ENCODE data around the gene NTM.
A peak's percentile ranks its signal among the peaks of the same experiment; 100 is the strongest.

NTM gene

GRCh38 chr11:131656179-131656838 is 285.9 kb downstream of the NTM start:
- no peak for DNase-seq

GRCh38 chr11:131656839-131657211 is 286.4 kb downstream of the NTM start:
- DNase-seq, result no peak

DNA sequence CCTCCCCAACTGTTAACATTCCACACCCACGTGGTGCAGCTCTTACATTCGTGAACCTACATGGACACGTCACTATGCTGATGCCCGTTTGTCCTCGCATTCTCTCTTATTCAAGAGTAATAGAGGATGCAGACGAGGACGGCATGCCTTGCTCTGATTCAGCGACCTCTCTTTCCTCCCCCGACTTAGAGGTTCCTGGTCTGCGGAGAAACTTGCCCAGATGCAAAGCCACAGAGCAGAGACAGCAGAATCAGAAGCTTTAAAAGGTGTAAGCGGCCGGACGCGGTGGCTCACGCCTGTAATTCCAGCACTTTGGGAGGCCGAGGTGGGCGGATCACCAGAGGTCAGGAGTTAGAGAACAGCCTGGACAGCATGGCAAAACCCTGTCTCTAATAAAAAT is 288.0 kb downstream of the NTM start:
- no peak for DNase-seq

DNA sequence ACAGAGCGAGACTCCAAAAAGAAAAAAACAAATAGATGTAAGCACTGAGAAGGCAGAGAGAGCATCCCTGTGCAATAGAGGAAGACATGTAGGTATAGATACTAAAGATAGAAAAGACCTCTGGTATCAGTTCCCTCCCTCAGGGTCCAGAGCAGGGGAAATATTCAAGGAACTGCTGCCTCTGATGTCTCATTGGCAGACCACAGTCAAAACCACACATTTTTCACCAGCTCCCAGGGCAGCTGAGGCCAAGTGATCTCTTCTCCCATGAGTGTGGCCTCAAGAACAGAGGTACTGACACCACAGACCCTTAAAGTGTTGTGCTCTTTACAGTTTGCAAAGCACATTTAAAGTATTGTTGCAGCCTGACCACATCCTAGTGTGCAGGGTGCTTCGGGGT is 288.5 kb downstream of the NTM start:
- DNase-seq, result no peak

GRCh38 chr11:131659931-131660330 is 289.5 kb downstream of the NTM start:
- no peak for DNase-seq

- no peak for DNase-seq
Measured at GRCh38 chr11:131661132-131661531, 290.7 kb downstream of the NTM start.

DNA sequence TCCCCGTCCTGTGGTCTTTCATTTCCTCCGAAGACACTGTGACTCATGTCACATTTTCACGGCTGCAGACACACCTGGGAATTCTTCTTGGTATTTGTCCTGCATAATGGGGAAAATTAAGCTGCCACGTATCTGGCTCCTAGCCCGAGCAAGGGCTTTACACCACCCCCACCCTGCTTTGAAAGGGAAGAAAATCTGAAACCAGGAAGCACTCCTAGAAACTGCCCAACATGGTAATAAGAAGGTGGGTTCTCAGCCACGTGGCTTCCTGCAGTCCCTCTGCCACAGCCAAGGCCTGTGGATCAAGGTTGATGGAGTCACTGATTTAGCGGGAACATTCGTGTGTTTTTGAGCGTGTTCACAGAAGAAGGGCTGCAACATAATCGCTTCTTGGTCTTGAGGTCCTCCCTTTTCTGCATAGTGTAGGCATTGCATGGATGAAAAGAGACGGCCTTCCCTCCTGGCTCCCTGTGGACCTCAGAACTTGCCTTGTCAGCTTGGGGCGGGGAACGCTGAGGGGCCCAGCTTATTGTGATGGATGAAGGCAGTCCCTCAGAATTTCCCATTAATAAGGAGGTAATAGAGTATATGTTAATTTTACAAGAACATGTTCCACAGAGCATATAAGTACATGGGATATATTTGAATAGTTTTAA is 292.0 kb downstream of the NTM start:
- DNase-seq, result no peak

GRCh38 chr11:131662993-131663392 is 292.6 kb downstream of the NTM start:
- no peak for DNase-seq

- no peak for DNase-seq
Measured at GRCh38 chr11:131663405-131664200, 293.2 kb downstream of the NTM start.

DNA sequence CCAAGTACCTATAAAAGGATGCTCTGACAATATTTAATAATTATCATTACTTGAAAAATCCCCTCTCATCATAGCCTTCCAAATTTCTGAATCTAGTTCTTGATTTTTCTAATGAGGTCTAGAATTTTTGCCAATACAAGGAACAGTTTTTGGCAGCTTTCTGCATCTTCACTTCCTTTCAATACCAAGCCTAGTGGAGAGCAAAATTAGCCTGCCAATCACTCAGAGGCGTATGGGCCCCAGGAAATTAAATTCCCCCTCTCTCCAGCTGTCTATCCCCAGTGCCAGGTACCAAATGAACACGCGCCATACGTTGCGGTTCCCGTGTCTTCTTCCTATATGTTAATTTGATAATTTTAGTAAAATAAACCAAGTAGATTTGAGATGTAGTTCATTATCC is 293.9 kb downstream of the NTM start:
- no peak for DNase-seq

DNA sequence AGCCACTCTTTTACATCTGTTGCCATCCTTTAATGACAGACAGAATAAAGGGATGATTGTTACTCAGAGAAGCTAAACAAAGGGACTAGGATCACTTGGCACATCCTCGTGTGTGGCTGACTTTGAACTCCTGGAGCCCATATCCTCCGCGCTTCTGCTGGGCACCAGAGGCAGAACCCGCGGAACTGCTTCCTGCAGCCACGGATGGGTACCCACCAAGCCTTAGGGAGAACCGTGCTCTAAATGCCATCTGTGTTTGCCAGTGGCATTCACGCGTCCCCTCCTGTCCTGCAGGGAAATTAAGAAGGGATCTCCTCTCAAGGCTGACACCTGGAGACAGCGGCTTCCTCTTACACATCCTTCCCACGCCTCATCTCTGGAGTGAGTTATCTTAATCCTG is 294.4 kb downstream of the NTM start:
- no peak for DNase-seq

GRCh38 chr11:131665344-131665968 is 295.0 kb downstream of the NTM start:
- peak; percentile 8 for DNase-seq

GRCh38 chr11:131666006-131666405 is 295.6 kb downstream of the NTM start:
- no peak for DNase-seq

DNA sequence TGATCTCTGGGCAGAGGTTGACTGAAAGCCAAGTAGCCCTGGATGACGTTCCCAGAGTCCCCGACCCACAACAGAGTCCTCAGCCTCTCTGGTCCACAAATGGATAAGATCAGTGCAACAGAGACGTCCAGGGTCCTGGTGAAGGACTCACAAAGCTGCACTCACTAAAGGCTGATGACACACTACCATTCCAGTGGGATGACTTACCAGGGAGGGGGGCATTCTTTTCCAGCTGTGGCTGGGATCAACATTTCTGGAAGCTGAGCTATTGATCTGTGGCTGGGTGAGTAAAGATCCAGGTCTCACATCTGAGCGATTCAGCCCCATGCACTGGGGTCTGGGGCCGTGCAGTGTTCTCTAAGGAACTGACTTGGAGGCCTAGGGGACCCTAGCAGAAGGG is 296.2 kb downstream of the NTM start:
- DNase-seq, result no peak

DNA sequence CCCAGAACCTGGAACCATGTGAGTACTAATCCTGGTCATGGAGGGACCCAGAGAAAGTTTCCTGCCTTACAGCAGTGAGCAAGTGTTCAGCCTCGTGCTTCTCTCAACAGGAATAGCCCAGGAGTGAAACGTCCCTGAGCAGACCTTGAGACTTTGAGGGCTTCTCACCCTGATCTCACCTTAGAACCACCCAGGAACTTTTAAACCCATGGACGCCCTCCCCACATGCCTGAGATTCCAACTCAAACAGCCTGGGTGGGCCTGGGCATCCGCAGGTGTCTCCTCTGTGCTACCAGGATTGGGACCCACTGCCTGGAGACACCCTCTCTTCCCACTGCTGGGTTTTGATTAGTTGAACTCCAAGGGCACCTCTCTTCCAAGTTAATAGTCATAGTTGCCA is 297.2 kb downstream of the NTM start:
- no peak for DNase-seq

DNA sequence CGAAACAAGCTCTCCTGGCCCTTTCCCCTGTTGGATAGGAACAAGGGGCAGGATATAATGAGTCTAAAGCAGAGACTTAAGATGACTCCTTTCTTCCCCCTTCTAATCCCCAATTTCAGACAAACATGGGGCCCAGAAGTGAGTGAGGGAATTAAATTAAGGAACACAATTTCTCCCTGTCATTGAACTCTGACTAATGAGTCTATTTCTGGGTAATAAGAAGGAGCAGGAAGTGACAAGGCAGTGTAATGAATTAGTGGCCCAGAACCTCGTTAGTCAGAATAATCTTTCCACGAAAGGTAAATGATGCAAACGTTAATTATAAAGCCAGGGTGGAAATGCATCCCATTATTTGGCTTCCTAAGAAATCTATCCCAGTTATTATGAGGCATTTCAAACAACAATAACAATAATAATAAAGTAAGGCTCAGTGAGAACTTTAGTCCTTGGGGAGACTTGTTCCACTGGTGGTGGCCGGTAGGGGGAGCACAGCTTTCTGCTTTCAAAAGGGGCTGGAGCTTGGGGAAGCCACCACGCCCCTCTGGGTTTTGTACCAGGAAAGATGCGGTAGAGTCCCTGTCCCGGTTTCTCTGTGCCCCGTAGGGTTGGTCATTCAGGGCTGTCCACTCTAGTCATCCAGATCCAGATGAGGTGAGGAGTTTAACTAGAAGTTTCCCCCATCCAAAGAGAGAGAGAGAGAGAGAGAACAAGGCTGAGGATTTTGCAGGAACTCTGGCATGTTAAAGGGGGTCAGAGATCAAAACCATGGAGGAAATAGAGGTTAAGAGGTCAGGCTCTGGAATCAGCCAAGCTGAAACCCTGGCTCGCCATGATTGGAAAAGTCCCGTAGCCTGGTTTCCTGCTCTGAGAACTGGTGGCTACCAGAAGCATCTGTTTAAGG is 298.3 kb downstream of the NTM start:
- peak; percentile 64 for DNase-seq

GRCh38 chr11:131669401-131669780 is 299.0 kb downstream of the NTM start:
- no peak for DNase-seq

DNA sequence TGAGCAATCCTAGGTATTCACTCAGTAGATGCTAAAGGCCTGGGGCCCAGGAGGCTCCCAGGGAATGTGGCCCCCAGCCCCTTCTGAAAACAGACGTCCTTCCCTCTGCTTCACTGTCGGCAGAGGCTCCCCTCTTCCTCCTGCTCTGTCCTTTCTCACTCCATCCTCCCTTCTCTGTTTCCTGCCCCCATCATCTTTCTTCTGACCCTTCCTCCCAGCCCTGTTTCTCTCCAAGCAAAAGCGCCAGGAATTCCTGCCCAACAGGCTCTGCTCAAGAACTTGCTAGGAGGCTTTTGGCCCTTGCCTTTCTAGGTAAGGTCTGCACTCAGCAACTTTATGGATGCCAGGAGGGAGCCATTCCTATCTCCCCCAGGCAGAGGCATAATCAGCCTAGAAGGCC is 300.5 kb downstream of the NTM start:
- DNase-seq, result no peak

DNA sequence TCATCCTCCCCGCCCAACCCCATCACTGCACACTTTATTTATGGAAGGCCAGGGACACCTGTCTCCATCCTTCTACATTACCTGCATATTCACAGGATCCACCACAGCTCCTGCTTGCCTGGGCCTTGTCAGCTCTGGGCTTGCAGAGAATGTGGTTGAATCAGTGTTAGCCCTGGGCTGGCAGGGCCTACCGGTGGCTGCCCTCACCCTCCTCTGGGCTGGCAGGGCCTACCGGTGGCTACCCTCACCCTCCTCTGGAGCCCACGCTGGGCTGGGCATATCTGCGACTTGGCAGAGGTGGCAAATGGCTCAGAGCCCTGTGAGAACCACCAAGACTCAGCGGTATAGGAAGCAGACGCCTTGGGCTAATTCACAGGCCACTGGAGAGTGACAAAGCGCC is 300.9 kb downstream of the NTM start:
- no peak for DNase-seq

DNA sequence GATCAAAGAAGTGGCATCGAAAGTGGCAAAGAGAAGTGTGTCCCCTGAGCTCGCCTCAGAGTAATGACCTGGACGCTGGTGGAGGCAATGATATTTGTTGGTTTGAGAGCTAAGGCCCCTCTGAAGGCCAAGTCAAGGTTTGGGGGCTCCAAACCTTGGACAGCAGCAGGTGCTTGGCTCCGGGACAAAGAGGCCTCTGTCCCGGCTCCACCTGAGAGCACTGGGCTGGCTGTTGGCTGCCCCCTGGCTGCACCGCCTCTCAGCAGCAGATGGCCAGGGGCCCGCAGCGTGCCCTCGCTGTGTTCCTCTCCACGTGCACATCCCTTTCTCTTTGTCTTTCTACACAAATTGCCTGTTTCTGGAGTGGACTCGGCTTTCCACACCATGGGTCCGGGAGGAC is 301.3 kb downstream of the NTM start:
- DNase-seq, result no peak

- DNase-seq, result no peak
Measured at GRCh38 chr11:131672191-131672590, 301.8 kb downstream of the NTM start.

DNA sequence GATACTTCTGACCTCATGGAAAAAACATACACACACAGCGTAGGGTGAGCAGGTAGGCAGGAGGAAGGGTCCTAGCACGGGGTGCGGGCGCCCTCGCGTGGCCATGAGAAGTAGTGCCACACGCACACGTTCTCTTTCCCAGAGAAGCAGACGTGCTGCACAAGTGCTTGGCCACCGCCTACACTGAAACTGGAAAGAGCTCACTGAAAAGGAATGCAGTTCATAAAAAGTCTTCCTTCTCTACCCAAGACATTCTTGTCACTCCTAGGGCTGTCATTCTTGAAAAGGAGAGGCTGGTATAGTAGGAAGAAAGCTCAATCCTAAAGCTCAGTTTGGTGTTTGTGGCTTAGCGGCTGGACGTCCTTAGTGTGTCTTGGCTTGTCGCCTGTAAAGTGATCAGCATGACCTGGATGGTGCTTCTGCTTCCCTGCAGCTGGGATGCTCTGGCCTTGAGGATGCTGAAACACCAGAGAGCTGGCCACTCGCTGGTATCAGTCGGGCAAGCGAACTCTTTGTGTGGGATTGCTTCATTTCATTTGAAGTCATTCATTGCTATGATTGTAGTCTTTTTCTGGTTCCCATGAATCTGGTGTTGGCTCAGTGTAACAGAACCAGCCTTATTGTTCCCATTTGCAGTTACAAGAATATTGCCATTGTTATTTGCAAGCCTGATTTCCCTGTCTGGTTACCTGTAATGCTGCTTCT is 303.8 kb downstream of the NTM start:
- DNase-seq, result peak; percentile 35
